GM18499 (cell line): ENCODE measurements around the gene TPRX1.
"Not testable (repeated sequence)": the region's sequence is repeated elsewhere in the genome, so short reads cannot be mapped to it uniquely, and the experiment has no call there.

Source experiments
- ATAC-seq: cut with Tn5 transposase; IDR thresholded peaks from one replicate; pipeline ENCODE4 v1.9.1; 2021; ENCODE audit warnings: moderate number of reproducible peaks; ENCODE audit not compliant: insufficient read depth, unreplicated experiment

Gene TPRX1

DNA sequence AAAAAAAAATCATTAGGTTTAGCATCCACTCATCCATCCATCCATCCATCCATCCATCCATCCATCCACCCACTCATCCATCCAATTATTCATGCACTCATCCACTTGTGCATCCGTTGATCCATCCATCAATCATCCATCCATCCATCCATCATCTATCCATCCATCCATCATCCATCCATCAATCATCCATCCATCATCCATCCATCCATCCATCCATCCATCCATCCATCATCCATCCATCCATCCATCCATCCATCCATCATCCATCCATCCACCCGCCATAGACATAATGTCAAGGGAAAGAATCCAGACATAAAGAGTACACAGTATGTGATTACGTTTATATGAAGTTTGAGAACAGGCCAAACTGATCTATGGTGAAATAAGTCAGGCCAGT is 34.8 kb downstream of the TPRX1 start:
- no peak for ATAC-seq

DNA sequence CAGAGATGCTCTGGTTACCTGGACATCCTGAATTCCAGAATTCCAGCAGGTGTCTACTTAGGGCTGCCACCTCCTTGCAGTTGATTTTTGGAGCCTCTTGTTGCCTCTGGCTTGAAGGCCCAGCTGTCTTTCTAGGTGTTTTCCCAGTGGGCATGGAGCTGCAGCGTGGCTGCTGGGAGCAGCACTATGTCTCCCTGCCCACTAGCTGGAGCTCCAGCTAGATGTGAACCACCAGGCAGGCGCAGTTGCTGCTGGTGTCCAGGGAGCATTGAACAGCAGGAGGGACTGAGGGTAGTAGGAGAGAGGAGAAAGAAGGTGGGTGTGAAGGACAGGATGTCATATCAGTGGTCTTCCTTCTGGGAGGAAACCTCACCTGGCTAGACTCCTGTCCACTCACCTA is 35.7 kb downstream of the TPRX1 start:
- no peak for ATAC-seq

DNA sequence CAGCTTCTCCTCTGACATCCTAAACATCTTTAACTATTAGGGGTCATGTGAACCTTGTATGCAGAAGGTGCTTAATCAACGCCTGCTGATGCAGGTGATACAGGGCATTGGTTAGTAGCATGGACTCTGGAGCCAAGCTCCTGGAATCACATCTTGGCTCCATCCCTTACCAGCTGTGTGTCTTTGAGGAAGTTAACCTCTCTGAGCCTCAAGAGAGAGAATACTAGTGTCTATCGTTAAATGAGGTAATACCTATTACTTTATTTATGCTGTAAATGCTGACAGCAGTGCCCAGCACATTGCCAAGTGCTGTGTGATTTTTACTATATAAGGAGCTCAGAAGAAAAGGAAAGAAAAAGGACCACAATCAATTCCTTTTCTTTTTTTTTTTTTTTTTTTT is 37.0 kb downstream of the TPRX1 start:
- no peak for ATAC-seq

DNA sequence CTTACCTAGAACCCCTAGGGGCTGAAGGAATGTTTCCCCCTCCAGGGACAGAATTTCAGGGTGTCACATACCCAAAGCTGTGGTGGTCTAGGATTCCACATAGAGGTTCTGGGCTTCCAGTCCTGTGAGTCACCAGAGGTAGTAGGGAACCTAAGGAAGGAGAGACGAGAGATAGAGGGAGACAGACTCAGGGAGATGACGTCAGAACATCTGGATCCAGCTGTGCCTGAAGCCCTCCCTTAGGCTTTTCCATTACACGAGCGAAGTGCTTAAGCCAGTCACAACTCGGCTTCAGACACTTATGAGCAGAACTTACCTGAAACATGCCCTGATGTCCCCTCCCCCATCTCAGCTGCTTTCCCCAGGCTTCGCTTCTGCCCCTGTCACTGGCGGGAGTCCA is 37.7 kb downstream of the TPRX1 start:
- ATAC-seq: no peak

DNA sequence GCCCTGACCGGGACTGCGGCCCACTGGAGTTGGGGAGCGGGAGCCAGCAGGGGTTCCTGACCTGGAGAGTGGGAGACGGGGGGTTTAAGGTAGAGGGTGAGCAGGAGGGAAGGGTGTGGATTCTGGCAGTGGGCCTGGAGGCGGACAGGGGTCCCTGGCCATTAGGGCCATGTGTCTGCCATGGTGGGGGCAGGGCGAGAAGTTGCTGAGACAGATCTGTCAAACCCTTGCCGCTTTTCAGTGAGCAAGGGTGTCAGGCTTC is 38.1 kb downstream of the TPRX1 start:
- ATAC-seq: no peak

DNA sequence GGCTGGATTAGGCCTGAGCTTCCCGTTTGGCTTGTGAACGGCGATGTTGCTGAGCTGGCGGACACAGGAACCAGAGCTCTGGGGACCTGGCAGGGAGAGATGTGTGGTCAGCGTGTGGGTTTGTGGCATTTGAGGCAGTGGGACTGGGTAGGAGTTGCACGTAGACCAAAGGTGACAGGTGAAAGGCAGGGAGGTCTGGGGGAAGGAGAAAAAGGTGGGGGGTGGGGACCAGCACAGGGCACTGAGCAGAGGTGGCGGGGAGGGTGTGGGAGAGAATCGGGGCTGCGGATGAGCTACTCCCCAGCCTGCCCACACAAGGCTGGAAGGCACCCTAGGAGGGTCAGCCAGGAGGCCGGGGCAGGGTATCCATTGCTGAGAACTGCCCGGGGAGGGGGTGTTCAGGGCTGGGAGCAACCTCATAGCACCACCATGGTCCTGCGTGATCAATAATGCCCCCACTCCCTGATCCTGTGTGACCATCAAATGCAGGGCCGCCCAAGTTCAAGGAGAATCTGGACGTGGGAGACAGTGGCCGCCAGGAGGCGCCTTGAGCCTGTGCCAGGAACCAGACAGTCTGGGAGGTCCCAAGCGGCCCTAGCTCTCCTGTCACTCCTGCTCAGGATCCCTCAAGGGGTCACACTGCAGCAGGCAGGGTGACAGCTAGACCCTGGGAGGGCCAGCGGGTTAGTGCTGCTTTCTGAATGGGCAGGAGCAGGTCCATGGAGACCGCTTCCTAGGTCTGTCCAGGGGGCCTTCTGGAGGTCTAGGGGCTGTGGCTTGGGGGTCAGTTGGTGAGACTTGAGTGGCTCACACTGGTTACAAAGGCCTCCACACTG is 38.6 kb downstream of the TPRX1 start:
- ATAC-seq: no peak

DNA sequence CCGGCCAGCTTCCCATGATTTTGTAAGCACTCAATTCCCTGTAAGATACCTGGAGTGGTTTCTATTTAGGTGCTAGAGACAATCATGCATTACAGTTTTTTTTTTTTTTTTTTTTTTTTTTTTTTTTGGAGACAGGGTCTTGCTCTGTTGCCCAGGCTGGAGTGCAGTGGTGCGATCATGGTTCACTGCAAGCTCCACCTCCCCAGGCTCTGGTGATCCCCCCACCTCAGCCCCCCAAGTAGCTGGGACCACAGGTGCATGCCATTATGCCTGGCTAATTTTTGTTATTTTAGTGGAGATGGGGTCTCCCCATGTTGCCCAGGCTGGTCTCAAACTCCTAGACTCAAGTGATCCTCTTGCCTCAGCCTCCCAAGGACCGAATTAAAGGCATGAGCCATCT is 39.6 kb downstream of the TPRX1 start:
- not testable (repeated sequence) for ATAC-seq

DNA sequence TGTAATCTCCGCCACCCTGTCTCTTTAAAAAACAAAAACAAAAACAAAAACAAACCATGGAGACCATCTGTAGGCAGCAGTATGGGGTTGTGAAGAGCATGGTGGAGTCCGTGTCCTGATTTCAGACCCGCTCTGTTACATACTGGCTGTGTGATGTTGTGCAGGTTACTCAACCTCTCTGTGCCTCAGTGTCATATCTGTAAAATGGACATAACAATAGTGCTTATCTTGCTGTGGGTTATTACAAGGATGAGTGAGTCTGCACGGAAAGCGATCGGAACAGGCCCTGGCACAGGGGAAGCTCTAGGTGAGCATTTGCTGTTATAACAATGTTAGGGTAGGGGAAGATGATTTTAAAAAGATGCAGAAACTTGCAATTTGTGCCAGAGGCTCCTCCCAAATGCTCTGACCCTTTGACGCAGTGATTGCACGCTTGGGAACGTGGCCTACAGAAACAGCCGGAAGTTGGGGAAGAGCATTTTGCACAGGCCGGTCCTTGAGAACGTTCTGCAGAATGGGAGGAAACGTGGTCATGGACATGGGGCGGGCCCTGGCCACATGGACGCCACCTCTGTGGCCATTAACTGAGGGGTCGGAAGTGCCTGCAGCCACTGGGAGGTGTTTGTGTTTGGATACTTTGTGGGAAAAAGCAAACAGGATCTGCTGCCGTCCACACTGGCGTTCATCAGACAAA is 41.6 kb downstream of the TPRX1 start:
- ATAC-seq: no peak

DNA sequence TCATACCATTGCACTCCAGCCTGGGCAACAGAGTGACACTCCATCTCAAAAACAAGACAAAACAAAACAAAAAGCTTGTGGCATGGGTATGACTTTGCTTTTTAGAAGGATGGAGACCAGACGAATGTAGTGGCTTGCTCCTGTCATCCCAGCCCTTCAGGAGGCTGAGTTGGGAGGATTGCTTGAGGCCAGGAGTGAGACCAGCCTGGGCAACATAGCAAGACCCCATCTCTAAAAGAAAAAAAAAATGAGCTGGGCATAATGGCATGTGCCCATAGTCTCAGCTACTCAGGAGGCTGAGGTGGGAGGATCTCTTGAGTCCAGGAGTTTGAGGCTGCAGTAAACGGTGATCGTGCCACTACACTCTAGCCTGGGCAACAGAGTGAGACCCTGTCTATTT is 42.2 kb downstream of the TPRX1 start:
- ATAC-seq: no peak

DNA sequence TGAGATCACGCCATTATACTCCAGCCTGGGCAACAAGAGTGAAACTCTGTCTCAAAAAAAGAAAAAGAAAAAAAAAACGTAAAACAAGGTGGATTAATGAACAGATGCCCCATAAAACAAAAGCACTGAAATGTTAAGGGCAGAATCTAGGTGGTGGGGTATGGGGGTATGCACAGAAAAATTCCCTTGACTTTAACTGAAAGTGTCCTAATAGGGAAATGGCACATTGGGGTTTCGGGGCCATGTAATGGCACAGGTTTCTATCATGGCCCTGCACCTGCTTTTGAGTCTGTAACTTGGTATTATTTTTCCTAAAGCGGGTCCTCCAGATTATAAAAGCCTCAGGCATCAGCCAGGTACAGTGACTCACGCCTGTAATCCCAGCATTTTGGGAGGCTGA is 42.8 kb downstream of the TPRX1 start:
- no peak for ATAC-seq

DNA sequence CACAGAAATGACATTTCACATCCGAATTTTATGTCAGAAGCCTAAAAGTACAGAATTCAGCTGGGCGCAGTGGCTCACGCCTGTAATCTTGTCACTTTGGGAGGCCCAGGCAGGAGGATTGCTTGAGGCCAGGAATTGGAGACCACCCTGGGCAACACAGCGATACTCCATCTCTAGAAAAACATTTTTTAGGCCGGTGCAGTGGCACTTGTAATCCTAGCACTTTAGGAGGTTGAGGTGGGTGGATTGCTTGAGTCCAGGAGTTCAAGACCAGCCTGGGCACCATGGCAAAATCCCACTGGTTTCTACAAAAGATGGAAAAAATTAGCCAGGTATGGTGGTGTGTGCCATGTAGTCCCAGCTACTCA is 43.7 kb downstream of the TPRX1 start:
- no peak for ATAC-seq

DNA sequence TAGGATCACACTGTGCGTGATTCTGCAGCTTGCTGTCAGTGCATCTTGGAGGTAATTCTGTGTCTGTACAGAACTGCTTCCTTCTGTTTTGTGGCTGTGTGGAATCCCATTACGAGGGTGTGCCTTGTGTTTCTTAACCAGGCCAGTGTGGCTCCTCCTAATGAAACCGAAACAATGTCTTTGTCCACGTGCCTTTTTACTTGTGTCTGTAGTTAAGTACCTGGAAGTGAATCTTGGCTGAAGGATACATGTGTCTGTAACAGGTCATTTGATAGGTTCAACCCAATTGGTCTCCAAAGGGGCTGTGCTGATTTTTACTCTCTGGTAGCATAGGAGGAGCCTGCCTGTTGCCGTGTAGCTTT is 45.9 kb downstream of the TPRX1 start:
- ATAC-seq: no peak

DNA sequence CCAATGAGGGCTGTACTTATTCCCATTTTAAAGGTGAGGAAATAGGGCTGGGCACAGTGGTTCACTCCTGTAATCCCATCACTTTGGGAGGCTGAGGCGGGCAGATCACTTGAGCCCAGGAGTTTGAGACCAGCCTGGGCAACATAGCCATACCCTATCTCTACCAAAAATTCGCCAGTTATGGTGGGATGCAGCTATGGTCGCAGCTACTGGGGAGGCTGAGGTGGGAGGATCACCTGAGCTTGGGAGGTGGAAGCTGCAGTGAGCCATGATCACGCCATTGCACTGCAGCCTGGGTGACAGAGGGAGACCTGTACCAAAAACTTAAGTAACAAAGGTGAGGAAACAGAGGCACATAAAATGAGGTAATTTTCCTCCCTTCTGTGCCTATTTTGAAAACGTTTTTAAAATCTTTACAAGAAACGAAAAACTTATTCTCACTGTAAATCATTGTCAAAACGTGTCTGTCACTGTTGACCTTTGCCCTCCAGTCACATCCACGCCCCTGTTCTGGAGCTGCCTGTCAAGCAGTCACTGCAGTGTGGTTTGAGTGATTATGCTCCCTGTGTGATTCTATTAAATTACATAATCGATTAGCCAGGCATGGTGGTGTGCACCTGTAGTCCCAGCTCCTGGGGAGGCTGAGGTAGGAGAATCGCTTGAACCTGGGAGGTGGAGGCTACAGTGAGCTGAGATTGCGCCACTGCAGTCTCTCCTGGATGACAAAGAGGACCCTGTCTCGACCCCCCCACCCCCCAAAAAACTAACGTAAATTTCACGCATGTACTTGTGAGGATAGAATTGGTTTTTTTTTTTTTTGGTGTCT is 46.5 kb downstream of the TPRX1 start:
- ATAC-seq: no peak

DNA sequence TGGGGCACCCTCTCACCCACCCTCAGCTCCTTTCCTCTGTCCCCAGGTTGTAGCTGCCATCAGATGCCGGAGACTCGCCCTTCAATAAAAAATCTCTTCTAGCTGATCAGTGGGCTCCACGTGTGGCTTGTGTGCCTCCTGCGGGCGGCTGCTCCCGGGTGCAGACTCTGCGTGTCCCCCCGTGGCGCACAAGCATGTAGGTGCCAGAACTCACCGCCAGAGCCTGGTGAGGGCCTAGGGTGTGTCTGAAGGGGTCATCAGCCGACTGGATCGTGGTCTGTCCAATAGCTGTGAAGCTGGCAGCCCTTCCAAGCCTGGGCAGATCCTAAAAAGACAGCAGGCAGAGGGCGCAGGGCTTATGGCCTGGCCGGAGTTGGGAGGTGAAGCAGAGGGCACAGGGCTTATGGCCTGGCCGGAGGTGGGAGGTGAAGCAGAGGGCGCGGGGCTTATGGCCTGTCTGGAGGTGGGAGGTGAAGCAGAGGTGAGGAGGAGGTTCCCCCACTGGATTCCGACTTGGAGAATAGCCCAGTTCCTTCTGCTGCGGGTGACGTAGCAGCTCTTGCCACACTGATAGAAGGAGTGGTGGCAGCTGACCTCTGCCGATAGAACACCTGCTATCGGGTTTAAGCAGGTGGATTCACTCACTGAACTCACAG is 47.3 kb downstream of the TPRX1 start:
- no peak for ATAC-seq

DNA sequence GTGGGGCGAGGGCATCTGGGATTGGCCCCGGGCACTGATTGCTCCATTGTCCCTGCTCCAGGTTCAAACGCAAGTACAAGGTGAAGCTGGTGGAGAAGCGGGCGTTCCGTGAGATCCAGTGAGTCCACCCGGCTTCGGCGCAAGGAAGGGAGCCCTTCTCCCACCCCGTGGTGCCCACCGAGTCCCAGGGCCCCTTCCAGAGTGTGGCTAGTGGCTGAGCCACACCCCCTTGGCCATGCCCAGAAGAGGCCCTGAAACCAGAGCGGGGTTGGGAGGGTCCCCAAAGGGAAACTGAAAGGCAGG is 47.8 kb downstream of the TPRX1 start:
- ATAC-seq: no peak

DNA sequence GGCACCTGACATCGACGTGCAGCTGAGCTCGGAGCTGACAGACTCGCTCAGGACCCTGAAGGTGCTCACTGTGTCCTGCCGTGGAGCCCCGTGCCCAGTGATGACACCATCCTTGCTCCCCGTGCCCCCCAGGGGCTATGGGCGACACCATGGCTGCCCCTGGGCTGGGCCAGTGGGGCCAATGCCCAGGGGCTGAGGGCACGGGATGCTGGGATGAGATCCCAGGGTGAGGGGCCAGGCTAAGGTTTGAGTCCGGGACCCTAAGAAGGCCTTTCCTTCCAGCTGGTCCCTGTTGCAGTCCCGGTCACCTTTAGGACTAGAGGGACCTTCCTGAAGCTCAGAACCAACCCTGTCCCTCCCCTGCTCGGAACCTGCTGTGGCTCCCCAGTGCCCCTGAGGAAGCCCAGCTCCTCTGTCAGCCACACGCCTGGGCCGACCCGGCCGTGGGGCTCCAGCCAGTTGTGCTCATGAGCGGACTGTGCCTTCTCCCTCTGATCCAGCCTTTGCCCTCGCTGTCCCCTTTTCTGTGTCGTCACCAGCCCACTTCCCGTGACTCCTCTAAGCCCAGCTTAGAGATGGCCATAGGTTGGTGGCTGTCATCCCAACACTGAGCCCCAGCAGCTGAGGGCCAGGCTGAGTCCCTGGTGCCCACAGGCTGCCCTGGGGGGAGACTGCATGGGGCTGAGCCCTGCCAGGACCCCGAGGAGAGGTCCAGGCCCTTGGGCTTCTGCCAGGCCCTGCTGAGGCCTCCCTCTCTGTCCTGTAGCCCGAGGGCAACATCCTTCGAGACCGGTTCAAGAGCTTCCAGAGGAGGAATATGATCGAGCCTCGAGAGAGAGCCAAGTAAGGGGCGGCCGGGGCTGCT is 48.4 kb downstream of the TPRX1 start:
- no peak for ATAC-seq

DNA sequence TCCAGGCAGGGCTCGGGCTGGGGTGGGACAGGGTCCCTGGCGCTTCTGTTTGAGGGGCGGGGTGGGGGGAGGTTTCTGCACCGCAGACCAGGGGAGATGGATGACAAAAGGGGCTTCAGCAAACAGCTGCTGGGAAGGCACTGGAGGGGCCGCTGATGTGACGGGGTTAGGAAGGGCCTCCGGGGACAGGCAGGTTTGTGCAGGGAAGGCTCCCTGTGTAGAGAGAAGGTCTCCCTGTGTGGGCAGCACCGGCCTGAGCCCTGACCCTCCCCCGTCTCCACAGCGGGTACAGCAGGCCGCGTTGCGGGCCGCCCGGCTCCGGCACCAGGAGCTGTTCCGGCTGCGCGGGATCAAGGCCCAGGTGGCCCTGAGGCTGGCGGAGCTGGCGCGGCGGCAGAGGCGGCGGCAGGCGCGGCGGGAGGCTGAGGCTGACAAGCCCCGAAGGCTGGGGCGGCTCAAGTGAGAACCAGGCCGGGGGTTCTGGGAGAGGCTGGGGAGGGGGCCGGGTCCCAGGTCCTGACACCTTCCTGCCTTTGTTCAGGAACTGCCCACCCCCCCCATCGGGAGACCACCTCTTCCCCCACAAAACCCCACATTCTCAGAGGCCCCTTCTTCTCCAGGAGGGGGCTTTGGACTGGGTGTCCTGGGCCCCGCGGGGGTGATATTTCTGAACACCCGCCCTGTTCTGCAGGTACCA is 49.1 kb downstream of the TPRX1 start:
- no peak for ATAC-seq

DNA sequence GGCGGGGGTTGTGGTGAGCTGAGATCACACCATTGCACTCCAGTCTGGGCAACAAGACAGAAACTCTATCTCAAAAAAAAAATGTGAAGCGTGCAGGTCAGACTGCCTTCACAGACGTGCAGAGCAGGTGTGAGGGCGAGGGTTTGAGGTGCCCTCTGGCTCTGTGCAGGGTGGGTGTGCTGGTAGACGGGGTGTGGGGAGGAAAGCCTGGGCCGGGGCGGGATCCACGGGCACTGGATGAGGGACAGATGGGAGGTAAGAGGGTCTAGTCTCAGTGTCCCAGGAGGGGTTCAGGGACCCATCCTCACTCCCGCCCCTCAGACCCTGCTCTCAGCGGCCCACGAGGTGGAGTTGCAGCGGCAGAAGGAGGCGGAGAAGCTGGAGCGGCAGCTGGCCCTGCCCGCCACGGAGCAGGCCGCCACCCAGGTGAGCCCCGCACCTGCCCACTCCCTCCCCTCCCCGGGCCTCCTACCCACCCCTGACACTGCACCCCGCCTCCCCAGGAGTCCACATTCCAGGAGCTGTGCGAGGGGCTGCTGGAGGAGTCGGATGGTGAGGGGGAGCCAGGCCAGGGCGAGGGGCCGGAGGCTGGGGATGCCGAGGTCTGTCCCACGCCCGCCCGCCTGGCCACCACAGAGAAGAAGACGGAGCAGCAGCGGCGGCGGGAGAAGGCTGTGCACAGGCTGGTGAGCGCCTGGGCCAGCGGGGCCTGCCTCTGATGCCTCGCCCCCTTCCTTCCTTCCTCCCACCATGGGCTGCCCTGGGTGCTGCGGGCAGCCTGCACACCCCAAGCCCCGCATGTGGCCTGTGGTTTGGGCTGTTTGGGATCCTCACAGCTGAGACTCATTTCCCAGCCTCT is 49.9 kb downstream of the TPRX1 start:
- ATAC-seq: no peak
